Activated CD8-positive, alpha-beta T cell treated with anti-CD3 and anti-CD28 coated beads for 36 hours (primary cell): ENCODE results near the gene EQTN. TPM values are rescaled to one million over a fixed set of nuclear protein-coding genes. Genes with fewer than 3 reads are reported as not detected.
"Not testable (repeated sequence)": the region's sequence is repeated elsewhere in the genome, so short reads cannot be mapped to it uniquely, and the experiment has no call there.

Experiments used
- ATAC-seq: fragments of 200-7000 bp; cut with Tn5 transposase; one replicate; pipeline ENCODE4 v1.10.0; 2021; ENCODE audit warnings: mild to moderate bottlenecking, moderate library complexity
- CTCF ChIA-PET: fragments of 350-600 bp; sonication (Branson Sonifier 250); formaldehyde crosslinking; loops from one replicate; lab custom pipeline; 2021; ENCODE audit warnings: antibody characterized with exemption; lab: Charles Lee
- POLR2A ChIA-PET: fragments of 350-600 bp; sonication (Branson Sonifier 250); formaldehyde crosslinking; loops from one replicate; lab custom pipeline; 2021; ENCODE audit warnings: antibody characterized with exemption; lab: Charles Lee
- DNase-seq: peaks from one replicate; pipeline ENCODE4 v3.0.0-alpha.2; 2020
- H3K27ac Mint-ChIP-seq: one replicate; pipeline ENCODE4 v1.8.0; 2021; ENCODE audit warnings: mild to moderate bottlenecking, mixed read lengths
- H3K27me3 Mint-ChIP-seq: one replicate; pipeline ENCODE4 v1.8.0; 2021; ENCODE audit warnings: mixed read lengths
- H3K36me3 Mint-ChIP-seq: one replicate; pipeline ENCODE4 v1.8.0; 2021; ENCODE audit warnings: low read depth, mixed read lengths
- H3K4me1 Mint-ChIP-seq: one replicate; pipeline ENCODE4 v1.8.0; 2021; ENCODE audit warnings: low read depth, mixed read lengths
- H3K4me3 Mint-ChIP-seq: one replicate; pipeline ENCODE4 v1.8.0; 2021; ENCODE audit warnings: mild to moderate bottlenecking, moderate library complexity, mixed read lengths
- H3K9me3 Mint-ChIP-seq: one replicate; pipeline ENCODE4 v1.8.0; 2021; ENCODE audit warnings: mixed read lengths
- CTCF ChIP-seq: fragments of 200-600 bp; IDR thresholded peaks from one replicate; pipeline ENCODE4 v1.8.0; 2022; ENCODE audit warnings: antibody characterized with exemption, mild to moderate bottlenecking
- intact Hi-C: fragments of 100-400 bp; cut with micrococcal nuclease; formaldehyde crosslinking; loops from one replicate; pipeline ENCODE4 v1.10.0; 2022
- total RNA-seq, 2 experiments: library from RNA; stranded (reverse); gene quantifications; one replicate each; pipeline ENCODE4 v1.2.3, GENCODE V29; 2021

EQTN gene
- total RNA-seq, 2 experiments from 2014 or later: not detected

GRCh38 chr9:27260789-27261516, 36.0 kb downstream of the EQTN start:
- no peak for TF ChIP-seq CTCF
- POLR2A ChIA-PET: no interaction called here
- no peak overlapping the region for H3K27ac Mint-ChIP-seq
- H3K27me3 Mint-ChIP-seq: no peaks in the 10 kb centered on the region
- H3K9me3 Mint-ChIP-seq: no peaks in the 10 kb centered on the region
- no peak overlapping the region for H3K4me3 Mint-ChIP-seq
- DNase-seq (no peak), ATAC-seq (no peak)
- intact Hi-C loops: no loop called here
- no peaks in the 10 kb centered on the region for H3K36me3 Mint-ChIP-seq
- no peaks in the 10 kb centered on the region for H3K4me1 Mint-ChIP-seq
- CTCF ChIA-PET: interaction anchor here (1.2 kb wide), 1 partner anchor 18 kb away, joined by 3 read pairs; no protein-coding TSS in a partner anchor

GRCh38 chr9:27258662-27259061, 38.3 kb downstream of the EQTN start:
- POLR2A ChIA-PET: no interaction called here
- Mint-ChIP-seq H3K27ac (no peak overlapping the region), H3K9me3 (no peaks in the 10 kb centered on the region), H3K27me3 (peaks cover 1% of the 10 kb centered on the region), H3K4me3 (no peak overlapping the region), H3K36me3 (no peaks in the 10 kb centered on the region), H3K4me1 (no peaks in the 10 kb centered on the region)
- ATAC-seq (no peak), DNase-seq (no peak)
- CTCF ChIA-PET: interaction anchor here (0.8 kb wide), 1 partner anchor 18 kb away, joined by 3 read pairs; no protein-coding TSS in a partner anchor
- TF ChIP-seq CTCF: no peak
- intact Hi-C loops: no loop called here

- no peak for ATAC-seq
- Mint-ChIP-seq H3K27ac (no peak overlapping the region), H3K4me1 (no peaks in the 10 kb centered on the region), H3K36me3 (no peaks in the 10 kb centered on the region), H3K9me3 (no peaks in the 10 kb centered on the region), H3K27me3 (peaks cover 1% of the 10 kb centered on the region), H3K4me3 (no peak overlapping the region)
- intact Hi-C loops: no loop called here
- CTCF ChIA-PET: interaction anchor here (1.0 kb wide), 1 partner anchor 28 kb away, joined by 4 read pairs; no protein-coding TSS in a partner anchor
- TF ChIP-seq CTCF: no peak
- POLR2A ChIA-PET: no interaction called here
- DNase-seq: no peak
Observed at GRCh38 chr9:27248702-27249101, 48.2 kb downstream of the EQTN start.

DNA sequence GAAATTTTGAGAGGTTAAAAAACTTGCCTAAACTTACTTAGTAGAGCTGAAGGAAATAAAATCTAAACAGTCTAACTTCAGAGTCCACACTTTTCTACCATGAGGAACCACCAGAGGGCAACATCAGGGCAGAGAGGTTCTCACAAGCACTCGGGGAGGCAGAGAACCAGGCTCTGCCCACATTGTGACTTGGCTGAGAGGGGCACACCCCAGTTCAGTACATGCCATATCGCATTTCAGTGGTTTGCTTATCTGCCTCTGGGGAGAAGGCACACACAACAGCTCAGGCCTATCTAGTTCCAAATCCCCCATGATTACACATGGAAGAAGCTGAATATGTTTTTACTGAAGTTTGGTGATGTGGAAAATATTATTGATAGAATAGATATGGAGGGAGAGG, 49.2 kb downstream of the EQTN start:
- no peaks in the 10 kb centered on the region for H3K36me3 Mint-ChIP-seq
- H3K4me3 Mint-ChIP-seq: no peak overlapping the region
- peak; percentile 38 for DNase-seq
- H3K9me3 Mint-ChIP-seq: no peaks in the 10 kb centered on the region
- ChIA-PET CTCF (interaction anchor here (1.3 to 1.5 kb wide), 2 partner anchors 85 to 201 kb away, joined by 3 read pairs; no protein-coding TSS in a partner anchor), POLR2A (no interaction called here)
- H3K27me3 Mint-ChIP-seq: peaks cover 1% of the 10 kb centered on the region
- no peaks in the 10 kb centered on the region for H3K4me1 Mint-ChIP-seq
- H3K27ac Mint-ChIP-seq: no peak overlapping the region
- peak; percentile 42 for ATAC-seq
- intact Hi-C loops: no loop called here
- peak; percentile 2 for TF ChIP-seq CTCF

DNA sequence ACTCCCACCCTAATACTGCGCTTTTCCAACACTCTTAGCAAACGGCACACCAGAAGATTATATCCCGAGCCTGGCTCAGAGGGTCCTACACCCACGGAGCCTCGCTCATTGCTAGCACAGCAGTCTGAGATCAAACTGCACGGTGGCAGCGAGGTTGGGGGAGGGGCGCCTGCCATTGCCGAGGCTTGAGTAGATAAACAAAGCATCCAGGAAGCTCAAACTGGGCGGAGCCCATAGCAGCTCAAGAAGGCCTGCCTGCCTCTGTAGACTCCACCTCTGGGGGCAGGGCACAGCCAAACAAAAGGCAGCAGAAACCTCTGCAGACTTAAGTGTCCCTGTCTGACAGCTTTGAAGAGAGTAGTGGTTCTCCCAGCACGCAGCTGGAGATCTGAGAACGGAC, 57.3 kb downstream of the EQTN start:
- H3K36me3 Mint-ChIP-seq, H3K27me3 Mint-ChIP-seq, H3K4me1 Mint-ChIP-seq, H3K27ac Mint-ChIP-seq, H3K4me3 Mint-ChIP-seq, ATAC-seq, CTCF ChIA-PET, POLR2A ChIA-PET, intact Hi-C loops, H3K9me3 Mint-ChIP-seq, DNase-seq: not testable (repeated sequence)

Other genes starting within 250 kb of the EQTN start
- gene TEK, start 187.9 kb downstream of the EQTN start, total RNA-seq: not detected
- gene IFNK, start 227.1 kb upstream of the EQTN start, total RNA-seq: not detected
- gene MOB3B, start 232.7 kb upstream of the EQTN start, total RNA-seq: under 1 TPM; 0.47 to 0.67 TPM